HG03196 (cell line): Measurements from ENCODE around the gene ZNF628.
"Not testable (repeated sequence)": the region's sequence is repeated elsewhere in the genome, so short reads cannot be mapped to it uniquely, and the experiment has no call there.

Experiments
- ATAC-seq: cut with Tn5 transposase; IDR thresholded peaks from one replicate; pipeline ENCODE4 v1.9.1; 2021; ENCODE audit not compliant: unreplicated experiment

Gene ZNF628

GRCh38 chr19:55476100-55476775, at the start of gene ZNF628:
TSS of gene ZNF628 (plus strand) at chr19:55476617. CDS start at chr19:55479911, 3,294 bp downstream.
- ATAC-seq = peak; percentile 85

DNA sequence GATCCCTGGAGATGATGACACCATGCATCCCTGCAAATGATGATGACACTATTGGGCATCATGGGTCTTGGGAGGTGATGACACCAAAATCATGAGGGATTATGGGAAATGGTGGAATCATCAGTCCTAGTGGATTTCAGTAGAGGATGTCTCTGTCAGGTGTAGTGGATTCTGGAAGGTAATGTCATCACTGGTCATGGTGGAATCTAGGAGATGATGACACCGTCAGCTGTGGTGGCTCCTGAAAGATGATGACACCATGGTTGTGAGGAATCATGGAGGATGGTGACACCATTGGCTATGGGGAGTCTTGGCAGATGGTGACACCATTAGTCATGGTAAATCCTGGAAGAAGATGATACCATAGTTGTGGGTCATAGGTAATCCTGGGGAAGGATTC, 45.2 kb upstream of the ZNF628 start:
- ATAC-seq = no peak

DNA sequence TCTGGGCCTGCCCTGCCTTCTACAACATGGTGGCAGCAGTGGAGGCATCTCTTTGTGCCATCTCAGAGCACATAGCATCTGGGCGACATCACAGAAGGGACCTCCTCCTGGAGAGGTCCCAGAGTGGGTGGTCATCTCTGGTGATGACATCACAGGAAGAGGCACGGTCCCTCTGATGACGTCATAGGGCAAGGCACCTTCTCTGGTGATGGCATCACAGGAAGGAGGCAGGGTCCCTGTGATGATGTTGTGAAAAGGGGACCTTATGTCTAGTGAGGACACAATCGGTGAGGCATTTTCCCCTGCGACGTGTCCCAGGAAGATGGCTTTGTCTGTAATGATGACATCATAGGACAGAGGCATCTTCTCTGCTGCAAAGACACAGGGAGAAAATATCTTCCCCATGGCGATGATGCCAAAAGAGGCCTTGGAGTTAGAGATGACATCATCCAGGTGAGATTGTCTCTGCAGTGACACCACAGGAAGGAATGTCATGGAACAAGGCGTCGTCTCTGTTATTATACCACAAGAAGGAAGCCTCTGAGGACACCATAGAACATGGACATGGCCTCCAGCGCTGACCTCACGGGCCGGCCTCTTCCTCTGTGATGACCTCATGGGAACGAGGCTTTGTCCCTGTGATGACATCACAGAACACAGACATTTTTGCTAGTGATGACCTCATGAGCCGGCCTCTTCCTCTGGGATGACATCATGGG, 44.0 kb upstream of the ZNF628 start:
- ATAC-seq = no peak

- no peak for ATAC-seq
These were observed 43.1 kb upstream of the ZNF628 start for GRCh38 chr19:55433292-55433691.

DNA sequence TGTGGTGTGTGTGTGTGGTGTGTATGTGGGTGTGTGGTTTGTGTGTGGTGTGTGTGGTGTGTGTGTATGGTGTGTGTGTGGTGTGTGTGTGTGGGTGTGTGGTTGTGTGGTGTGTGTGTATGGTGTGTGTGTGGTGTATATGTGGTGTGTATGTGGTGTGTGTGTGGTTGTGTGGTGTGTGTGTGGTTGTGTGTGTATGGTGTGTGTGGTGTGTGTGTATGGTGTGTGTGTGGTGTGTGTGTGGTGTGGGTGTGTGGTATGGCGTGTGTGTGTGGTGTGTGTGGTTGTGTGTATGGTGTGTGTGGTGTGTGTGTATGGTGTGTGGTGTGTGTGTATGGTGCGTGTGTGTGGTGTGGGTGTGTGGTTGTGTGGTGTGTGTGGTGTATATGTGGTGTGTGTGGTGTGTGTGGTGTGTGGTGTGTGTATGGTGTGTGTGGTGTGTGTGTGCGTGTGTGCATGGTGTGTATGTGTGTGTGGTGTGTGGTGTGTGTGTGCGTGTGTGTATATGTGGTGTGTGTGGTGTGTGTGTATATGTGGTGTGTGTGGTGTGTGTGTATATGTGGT, 42.0 kb upstream of the ZNF628 start:
- ATAC-seq = no peak

DNA sequence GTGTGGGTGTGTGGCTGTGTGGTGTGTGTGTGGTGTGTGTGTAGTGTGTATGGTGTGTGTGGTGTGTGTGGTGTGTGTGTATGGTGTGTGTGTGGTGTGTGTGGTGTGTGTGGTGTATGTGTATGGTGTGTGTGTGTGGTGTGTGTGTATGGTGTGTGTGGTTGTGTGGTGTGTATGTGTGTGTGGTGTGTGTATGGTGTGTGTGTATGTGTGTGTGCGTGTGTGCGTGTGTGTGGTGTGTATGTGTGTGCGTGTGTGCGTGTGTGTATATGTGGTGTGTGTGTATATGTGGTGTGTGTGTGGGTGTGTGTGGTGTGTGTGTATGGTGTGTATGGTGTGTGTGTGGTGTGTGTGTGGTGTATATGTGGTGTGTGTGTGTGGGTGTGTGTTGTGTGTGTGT, 41.4 kb upstream of the ZNF628 start:
- no peak for ATAC-seq

- no peak for ATAC-seq
These were observed 39.6 kb upstream of the ZNF628 start for GRCh38 chr19:55436847-55437246.

DNA sequence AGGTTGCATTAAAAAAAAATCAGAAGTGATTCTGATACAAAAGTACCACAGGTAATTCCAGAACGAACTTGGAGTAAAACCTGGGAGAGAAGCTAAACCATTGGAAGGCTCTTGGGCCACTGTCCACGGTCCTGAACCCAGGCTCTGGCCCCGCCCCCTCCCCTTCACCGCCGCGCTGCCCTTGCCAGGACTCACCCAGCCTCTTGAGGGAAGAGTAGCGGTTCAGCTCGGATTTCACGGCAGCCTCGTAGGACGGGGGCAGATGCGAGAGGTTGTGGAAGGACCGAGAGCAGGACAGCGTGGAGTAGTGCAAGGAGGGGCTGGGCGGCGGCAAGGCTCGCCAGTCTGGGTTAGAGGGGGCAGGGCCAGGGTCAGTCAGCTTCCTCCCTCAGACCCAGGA, 39.0 kb upstream of the ZNF628 start:
- no peak for ATAC-seq

GRCh38 chr19:55439052-55439451, 37.4 kb upstream of the ZNF628 start:
- no peak for ATAC-seq

DNA sequence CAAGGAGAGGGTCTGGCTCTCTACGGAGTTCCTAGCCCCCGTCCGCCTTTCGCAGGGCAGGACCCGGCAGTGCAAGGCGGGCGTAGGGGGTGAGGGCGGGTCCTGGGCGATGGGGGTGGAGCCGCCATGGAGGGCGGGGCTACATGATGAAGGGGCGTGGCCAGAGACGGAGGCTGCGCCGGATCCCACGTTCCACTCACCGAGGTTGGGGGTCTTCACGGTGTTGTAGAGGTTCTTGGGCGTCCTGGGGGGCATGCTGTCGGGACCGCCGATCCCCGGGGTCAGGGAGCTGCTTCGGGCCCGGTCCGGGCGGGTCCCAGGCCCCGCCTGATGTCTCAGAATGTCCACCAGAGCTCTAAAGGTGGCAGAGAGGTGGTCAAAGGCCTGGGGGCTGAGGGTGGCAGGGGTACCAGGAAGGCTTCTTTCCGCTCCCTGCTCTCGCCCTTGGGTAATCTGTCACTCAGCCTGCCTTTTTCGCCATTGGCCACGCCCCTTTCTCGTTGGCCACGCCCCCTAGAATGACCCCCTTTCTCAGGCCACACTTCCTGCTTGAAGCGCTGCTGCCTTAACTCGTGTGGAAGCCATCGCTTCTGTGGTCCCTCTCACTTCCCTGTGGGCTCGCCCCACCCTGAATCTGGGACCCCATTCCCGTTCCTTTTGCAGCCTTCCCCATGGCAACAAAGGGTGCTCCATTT, 35.9 kb upstream of the ZNF628 start:
- ATAC-seq = no peak

GRCh38 chr19:55441319-55441691, 35.1 kb upstream of the ZNF628 start:
- no peak for ATAC-seq

DNA sequence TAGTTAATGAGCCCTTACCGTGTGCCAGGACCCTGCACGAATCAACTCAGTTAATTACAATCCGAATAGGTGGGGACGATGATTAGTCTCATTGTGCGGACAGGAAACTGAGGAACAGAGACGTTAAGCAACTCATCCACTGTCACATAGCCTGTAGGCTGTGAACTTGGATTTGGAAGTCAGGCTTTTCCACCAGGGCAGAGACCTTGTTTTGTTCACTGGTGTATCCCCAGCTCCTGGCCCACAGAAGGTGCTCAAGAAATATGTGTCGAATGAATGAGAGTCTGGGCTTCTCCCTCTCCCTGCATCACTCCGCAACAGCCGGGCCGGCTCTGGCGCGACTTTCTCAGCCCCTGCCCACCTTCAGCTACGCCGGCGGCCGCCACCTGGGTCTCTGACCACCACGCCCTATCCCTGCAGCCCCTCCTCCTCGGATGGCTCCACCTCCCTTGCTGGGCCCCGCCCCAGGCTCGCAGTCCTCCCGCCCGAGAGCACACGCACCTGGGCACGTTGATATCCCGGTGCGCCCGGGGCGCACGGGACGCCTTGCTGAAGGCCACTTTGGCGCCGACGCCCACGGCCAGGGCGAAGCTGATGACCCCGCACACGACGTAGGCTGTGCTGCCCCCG, 34.6 kb upstream of the ZNF628 start:
- ATAC-seq = no peak

- no peak for ATAC-seq
These were observed 34.0 kb upstream of the ZNF628 start for GRCh38 chr19:55442372-55442961.

GRCh38 chr19:55443045-55443823, 33.2 kb upstream of the ZNF628 start, which contains the start of gene SHISA7:
TSS of gene SHISA7 (minus strand) at chr19:55443300. CDS start at chr19:55442863, 437 bp downstream.
- no peak for ATAC-seq

DNA sequence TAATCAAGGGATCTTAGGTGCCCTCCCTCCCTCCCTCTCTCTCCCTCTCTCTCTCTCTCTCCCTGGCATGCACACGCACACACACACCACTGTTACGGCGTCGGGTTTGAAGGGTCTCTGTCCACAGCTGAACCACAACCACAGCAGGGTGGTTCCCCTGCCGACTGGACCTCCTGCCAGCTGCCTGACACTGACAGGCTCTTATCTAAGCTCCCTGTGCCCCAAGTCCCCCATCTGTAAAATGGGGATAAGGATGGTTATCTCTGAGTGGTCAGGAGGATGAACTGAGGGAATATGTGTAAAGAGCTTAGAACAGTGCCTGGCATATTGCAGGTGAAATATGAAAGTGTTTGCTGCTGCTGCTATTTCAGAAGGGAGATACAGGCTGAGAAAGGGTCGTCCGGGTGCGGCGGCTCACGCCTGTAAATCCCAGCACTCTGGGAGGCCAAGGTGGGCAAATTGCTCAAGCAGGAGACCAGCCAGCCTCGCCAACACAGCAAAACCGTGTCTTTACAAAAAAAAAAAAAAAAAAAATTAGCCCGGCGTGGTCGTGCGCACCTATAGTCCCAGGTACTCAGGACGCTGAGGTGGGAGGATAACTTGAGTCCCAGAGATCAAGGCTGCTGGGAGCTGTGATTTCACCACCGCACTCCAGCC, 32.5 kb upstream of the ZNF628 start:
- no peak for ATAC-seq

GRCh38 chr19:55444646-55445045, 31.8 kb upstream of the ZNF628 start:
- no peak for ATAC-seq

DNA sequence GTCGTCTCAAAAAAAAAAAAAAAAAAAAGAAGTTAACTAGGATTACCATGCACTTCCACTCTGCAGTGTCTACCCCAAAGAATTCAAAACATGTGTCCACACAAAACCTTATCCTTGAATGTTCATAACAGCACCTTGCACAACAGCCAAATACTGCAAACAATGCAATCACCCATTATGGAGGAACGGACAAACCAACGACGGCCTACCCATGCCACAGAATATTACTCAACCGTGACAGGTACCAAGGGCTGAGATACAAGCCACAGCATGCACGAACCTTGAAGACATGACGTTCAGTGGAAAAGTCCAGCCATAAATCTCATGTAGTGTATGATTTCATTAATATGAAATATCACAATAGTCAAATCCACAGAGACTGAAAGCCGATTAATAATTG, 30.4 kb upstream of the ZNF628 start:
- no peak for ATAC-seq

GRCh38 chr19:55447421-55448174, 28.8 kb upstream of the ZNF628 start:
- no peak for ATAC-seq

- not testable (repeated sequence) for ATAC-seq
These were observed 28.3 kb upstream of the ZNF628 start for GRCh38 chr19:55448175-55448490.
